ENCODE data around the gene PLEKHA4.
"Not testable (repeated sequence)": the region's sequence is repeated elsewhere in the genome, so short reads cannot be mapped to it uniquely, and the experiment has no call there.

PLEKHA4 gene

DNA sequence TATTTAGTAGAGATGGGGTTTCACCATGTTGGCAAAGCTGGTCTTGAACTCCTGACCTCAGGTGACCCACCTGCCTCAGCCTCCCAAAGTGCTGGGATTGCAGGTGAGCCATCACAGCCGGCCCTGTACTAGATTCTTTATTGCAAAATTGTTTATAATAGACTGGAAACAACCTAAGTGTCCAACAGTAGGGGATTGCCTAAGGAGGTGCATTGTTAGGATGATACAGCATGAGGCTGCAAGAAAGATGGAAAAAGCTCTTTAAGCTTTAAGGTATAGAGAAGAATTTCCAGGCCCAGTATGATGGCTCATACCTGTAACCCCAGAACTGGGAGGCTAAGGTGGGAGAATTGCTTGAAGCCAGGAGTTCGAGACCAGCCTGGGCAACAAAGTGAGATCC, 65.8 kb downstream of the PLEKHA4 start:
- Mint-ChIP-seq H3K27me3 (ENCODE audit: low read depth) (no peaks in the 10 kb centered on the region), H3K4me1 (ENCODE audit: low read depth) (peaks cover 4% of the 10 kb centered on the region), H3K9me3 (no peaks in the 10 kb centered on the region), H3K27ac (no peak overlapping the region), H3K4me3 (no peak overlapping the region), H3K36me3 (ENCODE audit: low read depth) (peaks cover 3% of the 10 kb centered on the region)
- no peak for DNase-seq (ENCODE audit: low spot score)

DNA sequence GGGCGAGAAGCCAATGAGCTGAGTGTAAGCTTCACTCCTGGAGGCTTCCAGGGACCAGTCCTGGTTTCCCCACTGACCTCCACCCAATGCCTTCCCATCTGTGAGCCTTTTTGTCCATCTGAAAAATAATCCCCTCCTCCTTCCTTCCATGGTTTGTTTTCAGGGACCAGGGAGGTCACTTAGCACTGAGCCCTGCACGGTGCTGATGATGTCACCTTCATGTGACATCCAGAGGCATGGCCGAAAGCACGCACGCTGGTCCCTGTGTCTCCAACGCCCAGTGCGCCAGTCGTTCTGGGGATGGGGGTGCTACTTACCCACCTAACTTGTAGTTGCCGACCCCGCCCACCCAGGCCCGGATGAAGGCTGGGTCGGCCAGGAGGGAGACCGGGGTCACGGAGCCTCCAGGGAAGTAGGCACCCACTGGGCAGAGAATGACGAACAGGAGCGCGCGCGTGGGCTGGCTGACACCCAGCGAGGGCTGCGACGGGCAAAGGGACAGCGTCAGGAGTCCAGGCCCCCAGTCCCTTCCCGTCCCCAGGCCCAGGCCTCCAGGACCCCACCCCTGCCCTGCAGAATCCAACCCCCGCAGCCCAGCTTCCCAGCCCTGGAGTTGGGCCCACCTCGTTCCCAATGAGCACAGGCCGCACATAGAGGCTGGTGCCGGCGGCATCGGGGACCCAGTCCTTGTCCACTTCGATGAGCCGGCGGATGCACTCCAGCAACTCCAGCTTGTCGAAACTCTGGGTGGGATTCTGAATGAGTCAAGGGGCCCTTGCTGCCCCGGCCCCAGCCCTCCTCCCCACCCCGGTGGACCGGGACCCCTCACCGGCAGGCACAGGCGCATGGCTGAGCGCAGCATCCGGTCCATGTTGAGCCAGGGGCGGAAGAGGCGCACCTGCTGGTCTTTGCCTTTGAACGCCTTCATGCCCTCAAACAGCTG, 68.8 kb downstream of the PLEKHA4 start:
- Mint-ChIP-seq H3K4me3 (no peak overlapping the region), H3K9me3 (no peaks in the 10 kb centered on the region), H3K27ac (no peak overlapping the region), H3K4me1 (ENCODE audit: low read depth) (peaks cover 4% of the 10 kb centered on the region), H3K36me3 (ENCODE audit: low read depth) (no peaks in the 10 kb centered on the region), H3K27me3 (ENCODE audit: low read depth) (no peaks in the 10 kb centered on the region)
- DNase-seq (ENCODE audit: low spot score) = no peak

DNA sequence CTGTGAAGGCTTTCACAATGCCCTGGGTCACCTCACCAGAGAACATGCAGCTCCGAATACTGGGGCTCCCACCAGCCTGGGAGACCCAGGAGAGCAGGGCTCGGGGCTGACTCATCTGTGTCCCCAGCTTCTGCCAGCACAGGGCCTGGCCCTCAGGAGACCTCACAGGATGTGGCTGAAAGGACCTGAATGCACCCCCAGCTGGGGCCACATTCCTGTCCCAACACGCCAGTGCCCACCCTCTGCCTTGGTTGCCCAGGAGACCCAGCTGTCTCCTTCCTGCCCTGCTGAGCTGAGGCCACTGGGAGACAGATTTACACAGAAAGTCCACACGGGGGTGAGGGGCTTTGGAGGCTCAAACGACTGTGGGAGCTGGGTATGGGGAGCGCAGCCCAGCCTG, 69.5 kb downstream of the PLEKHA4 start:
- no peak overlapping the region for H3K27ac Mint-ChIP-seq

DNA sequence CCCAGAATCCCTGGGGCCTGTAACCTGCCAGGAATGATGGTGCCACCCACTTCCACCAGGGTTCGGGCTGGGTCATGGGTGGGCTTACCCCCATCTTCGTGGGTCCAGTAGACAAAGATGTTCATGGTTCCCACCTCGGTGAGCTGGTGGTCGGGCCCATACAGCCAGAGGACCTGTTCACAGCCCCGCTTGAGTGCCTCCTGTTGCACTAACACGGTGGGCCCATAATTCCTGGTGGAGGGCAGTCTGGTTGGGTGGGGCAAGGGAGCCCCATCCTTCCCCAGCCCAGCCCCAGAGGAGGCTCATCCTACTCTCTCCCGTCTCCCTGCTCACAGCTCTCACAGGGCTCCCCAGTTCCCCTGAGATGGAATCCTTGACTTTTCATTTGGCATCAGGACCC, 71.3 kb downstream of the PLEKHA4 start:
- Mint-ChIP-seq H3K27ac (peak overlapping the region; percentile 12), H3K9me3 (no peaks in the 10 kb centered on the region), H3K4me3 (no peak overlapping the region), H3K36me3 (ENCODE audit: low read depth) (no peaks in the 10 kb centered on the region), H3K4me1 (ENCODE audit: low read depth) (peaks cover 4% of the 10 kb centered on the region), H3K27me3 (ENCODE audit: low read depth) (no peaks in the 10 kb centered on the region)
- no peak for DNase-seq (ENCODE audit: low spot score)

More for the DNA sequence above, 69.5 kb downstream of the PLEKHA4 start:
- Mint-ChIP-seq H3K36me3 (ENCODE audit: low read depth) (no peaks in the 10 kb centered on the region), H3K4me3 (no peak overlapping the region), H3K9me3 (no peaks in the 10 kb centered on the region), H3K27me3 (ENCODE audit: low read depth) (no peaks in the 10 kb centered on the region), H3K4me1 (ENCODE audit: low read depth) (peaks cover 4% of the 10 kb centered on the region)
- DNase-seq (ENCODE audit: low spot score) = no peak

DNA sequence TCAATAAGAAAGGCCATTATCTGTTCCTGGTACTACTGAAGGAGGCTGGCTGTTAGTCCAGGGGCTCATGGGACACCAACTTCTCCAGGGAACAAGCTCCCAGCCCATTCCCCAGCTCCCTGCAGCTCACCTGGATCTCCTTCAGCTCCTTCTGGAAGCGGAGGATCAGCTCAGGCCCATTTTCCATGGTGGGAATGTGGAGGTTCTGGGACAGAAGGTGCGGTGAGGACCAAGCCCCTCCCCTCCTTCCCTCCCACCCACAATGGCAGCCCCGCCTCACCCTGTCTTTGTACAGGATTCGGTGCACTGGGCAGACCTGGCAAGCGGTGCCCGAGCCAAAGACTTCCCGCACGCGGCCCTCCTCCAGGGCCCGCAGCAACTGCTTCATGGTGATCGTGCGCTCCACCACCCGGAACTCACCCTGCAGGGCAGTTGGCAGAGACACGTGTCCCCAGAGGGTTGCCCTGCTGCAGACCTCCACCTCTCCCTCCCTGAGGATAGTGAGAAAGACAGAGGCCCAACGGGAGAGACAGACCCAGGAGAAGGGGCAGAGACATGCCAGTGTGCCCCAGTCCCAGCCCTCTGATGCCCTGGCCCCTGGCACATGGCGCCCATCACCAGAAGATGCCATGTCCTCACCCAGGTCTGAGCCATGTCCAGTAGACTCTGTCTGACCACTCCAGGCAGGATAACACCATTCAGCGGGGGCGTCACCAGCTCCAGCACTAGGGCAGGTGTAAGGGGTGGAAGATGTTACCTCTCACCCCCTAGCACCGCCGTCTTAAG, 71.9 kb downstream of the PLEKHA4 start:
- no peaks in the 10 kb centered on the region for H3K27me3 Mint-ChIP-seq (ENCODE audit: low read depth)
- H3K9me3 Mint-ChIP-seq = no peaks in the 10 kb centered on the region
- H3K27ac Mint-ChIP-seq = no peak overlapping the region
- H3K4me1 Mint-ChIP-seq (ENCODE audit: low read depth) = peaks cover 4% of the 10 kb centered on the region
- no peak overlapping the region for H3K4me3 Mint-ChIP-seq
- DNase-seq (ENCODE audit: low spot score) = no peak
- no peaks in the 10 kb centered on the region for H3K36me3 Mint-ChIP-seq (ENCODE audit: low read depth)

DNA sequence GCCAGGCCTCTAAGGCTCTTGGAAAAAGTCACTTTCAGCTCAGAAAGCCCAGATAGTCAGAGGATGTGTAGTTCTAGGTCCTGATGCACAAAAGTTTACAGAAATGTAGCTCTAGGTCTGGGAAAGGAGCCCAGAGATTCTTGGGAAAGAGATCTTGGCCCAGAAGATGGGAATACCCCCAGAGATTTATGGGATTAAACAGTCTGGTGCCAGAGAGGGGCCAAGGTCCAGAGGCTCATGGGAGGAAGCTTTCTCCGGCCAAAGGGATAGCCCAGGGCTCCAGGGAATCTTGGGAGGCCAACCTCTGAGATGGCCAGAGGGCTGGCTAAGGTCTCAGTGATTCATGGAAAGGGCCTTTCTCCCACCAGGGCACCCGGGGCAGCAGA, 72.7 kb downstream of the PLEKHA4 start:
- peak overlapping the region; percentile 97 for H3K4me3 Mint-ChIP-seq
- DNase-seq (ENCODE audit: low spot score) = no peak
- peaks cover 4% of the 10 kb centered on the region for H3K4me1 Mint-ChIP-seq (ENCODE audit: low read depth)
- no peaks in the 10 kb centered on the region for H3K36me3 Mint-ChIP-seq (ENCODE audit: low read depth)
- no peaks in the 10 kb centered on the region for H3K9me3 Mint-ChIP-seq
- no peaks in the 10 kb centered on the region for H3K27me3 Mint-ChIP-seq (ENCODE audit: low read depth)
- H3K27ac Mint-ChIP-seq = peak overlapping the region; percentile 83

DNA sequence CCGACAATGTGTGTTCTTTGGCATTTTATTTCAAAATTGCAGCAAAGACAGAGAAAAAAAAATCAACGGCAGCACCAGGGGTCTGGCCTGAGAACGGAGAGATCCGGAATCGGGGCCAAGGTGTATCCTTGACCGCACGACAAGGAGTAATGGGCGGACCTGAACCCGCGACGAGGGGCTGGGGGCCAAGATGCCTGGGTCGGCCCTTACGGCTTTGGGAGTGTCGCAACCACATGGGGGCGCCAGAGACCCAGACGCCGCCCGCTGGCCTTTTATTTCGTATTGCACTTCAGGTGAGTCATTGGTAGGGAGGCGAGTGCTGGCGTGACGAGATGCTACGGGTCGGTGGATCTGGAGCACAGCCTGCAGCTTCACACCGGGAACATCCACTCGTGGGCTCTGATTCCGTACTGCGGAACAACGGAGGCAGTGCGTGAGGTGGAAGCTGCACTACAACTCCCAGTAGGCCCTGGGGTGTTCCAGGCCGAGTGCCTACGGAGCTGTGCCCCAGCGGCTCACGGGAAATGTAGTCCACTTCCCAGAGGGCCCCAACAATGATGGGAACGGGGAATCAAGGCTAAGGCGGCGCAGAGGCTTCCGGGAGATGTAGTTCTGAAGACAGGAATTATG, 73.2 kb downstream of the PLEKHA4 start:
- Mint-ChIP-seq H3K4me1 (ENCODE audit: low read depth) (peaks cover 3% of the 10 kb centered on the region), H3K9me3 (no peaks in the 10 kb centered on the region), H3K4me3 (peak overlapping the region; percentile 97), H3K27ac (peak overlapping the region; percentile 83), H3K27me3 (ENCODE audit: low read depth) (no peaks in the 10 kb centered on the region), H3K36me3 (ENCODE audit: low read depth) (no peaks in the 10 kb centered on the region)
- peak; percentile 80 for DNase-seq (ENCODE audit: low spot score)

DNA sequence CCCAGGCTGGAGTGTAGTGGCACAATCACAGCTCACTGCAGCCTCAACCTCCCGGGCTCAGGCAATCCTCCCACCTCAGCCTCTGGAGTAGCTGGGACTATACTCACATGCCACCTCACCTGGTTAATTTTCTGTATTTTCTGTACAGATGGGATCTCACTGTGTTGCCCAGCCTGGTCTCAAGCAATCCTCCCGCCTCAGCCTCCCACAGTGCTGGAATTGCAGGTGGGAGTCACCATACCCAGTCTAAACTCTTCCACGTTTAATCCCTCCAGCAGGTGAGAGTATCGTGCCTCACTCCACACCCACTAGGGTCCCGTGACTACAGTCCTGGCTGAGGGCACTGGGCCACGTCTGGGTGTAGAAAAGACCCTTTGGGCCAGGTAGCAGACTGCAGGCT, 74.1 kb downstream of the PLEKHA4 start:
- Mint-ChIP-seq H3K36me3 (ENCODE audit: low read depth) (no peaks in the 10 kb centered on the region), H3K9me3 (no peaks in the 10 kb centered on the region), H3K4me3 (peak overlapping the region; percentile 97), H3K4me1 (ENCODE audit: low read depth) (peaks cover 2% of the 10 kb centered on the region), H3K27me3 (ENCODE audit: low read depth) (no peaks in the 10 kb centered on the region), H3K27ac (peak overlapping the region; percentile 21)
- DNase-seq (ENCODE audit: low spot score) = no peak

DNA sequence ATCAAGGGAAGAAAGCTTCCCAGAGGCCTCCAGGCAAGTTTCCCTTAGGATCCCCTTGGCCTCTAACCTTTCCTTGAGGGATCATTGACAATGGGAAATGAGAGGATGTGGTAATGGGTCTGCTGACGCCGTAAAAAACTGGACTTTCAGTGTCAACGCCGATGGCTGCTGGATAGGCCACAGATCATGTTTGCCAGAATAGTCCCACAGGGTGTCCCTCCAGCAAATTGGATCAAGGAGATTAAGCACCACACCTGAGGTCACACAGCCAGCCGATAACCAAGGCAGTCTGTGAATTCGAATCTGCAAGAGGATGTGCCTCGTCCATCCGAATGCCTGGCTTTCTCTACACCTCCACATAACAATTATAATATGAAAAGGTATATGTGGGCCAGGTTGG, 75.1 kb downstream of the PLEKHA4 start:
- H3K27ac Mint-ChIP-seq = no peak overlapping the region
- H3K9me3 Mint-ChIP-seq = no peaks in the 10 kb centered on the region
- H3K4me1 Mint-ChIP-seq (ENCODE audit: low read depth) = peaks cover 2% of the 10 kb centered on the region
- no peak for DNase-seq (ENCODE audit: low spot score)
- no peaks in the 10 kb centered on the region for H3K36me3 Mint-ChIP-seq (ENCODE audit: low read depth)
- no peak overlapping the region for H3K4me3 Mint-ChIP-seq
- no peaks in the 10 kb centered on the region for H3K27me3 Mint-ChIP-seq (ENCODE audit: low read depth)

DNA sequence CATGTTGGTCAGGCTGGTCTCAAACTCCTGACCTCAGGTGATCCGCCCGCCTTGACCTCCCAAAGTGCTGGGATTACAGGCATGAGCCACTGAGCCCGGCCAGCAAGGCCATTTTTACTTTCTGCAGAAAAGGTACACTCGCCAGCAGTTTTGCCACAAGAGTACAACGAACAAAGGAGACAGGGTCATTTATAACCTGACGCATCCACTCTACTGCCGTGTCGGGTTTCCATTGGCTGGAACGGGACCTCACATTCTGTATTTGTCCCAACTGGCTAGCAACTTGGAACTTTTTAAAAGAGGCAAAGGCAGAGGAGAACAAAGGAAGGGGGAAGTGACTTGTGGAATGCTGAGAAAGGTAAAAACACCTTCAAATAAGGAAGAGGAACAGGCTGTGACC, 81.1 kb downstream of the PLEKHA4 start:
- DNase-seq (ENCODE audit: low spot score); H3K9me3 Mint-ChIP-seq; H3K27ac Mint-ChIP-seq; H3K36me3 Mint-ChIP-seq (ENCODE audit: low read depth); H3K4me3 Mint-ChIP-seq; H3K4me1 Mint-ChIP-seq (ENCODE audit: low read depth); H3K27me3 Mint-ChIP-seq (ENCODE audit: low read depth): not testable (repeated sequence)
